ENCODE measurements around the gene CYP2D6.

GRCh38 chr22:42080287-42080686, 50.3 kb downstream of the CYP2D6 start:
- TF ChIP-seq CTCF (conservative IDR thresholded peaks at IDR 0.05; ENCODE audit: low read depth, low read length) (no peak), EZH2 (IDR thresholded peaks at IDR 0.05; ENCODE audit: low read length, unreplicated experiment) (no peak)
